Panc1 (cell line): ENCODE data around the gene TFB2M. TPM values are rescaled to one million over a fixed set of nuclear protein-coding genes. Genes with fewer than 3 reads are reported as not detected.

Experiments
- ATAC-seq: fragments of 200-7000 bp; cut with Tn5 transposase; 2 replicates; pipeline ENCODE4 v1.9.1; 2020; ENCODE audit warnings: mild to moderate bottlenecking, moderate library complexity
- Bru-seq: library from RNA; stranded (reverse); fragments of 400-500 nt; gene quantifications from one replicate; lab custom pipeline; 2021; lab: Mats Ljungman, UMichigan
- BruChase-seq, 2 experiments: library from RNA; stranded (reverse); fragments of 400-500 nt; gene quantifications; one replicate each; lab custom pipeline; 2021; lab: Mats Ljungman, UMichigan
- BruUV-seq: library from RNA; stranded (reverse); fragments of 400-500 nt; replicated peaks from 2 replicates; lab custom pipeline; 2021; lab: Mats Ljungman, UMichigan
- CTCF ChIA-PET: fragments of 300-600 bp; sonication (Branson Sonifier 250); formaldehyde crosslinking; loops from one replicate; lab custom pipeline; 2022; ENCODE audit warnings: antibody characterized with exemption; lab: Charles Lee
- POLR2A ChIA-PET: fragments of 300-600 bp; sonication (Branson Sonifier 250); formaldehyde crosslinking; loops from one replicate; lab custom pipeline; 2022; ENCODE audit warnings: antibody characterized with exemption; lab: Charles Lee
- DNase-seq: peaks from one replicate; pipeline ENCODE4 v3.0.0-alpha.2; 2010; ENCODE audit warnings: low read depth, low spot score
- H3K27ac ChIP-seq: 2 replicates; pipeline ENCODE4 v1.5.1; 2011; ENCODE audit warnings: mild to moderate bottlenecking, low read length, inconsistent platforms
- H3K27me3 ChIP-seq: fragments of 200-500 bp; sonication (Bioruptor generic); 2 replicates; pipeline ENCODE4 v1.6.0; 2014; ENCODE audit warnings: low read length, inconsistent platforms; ENCODE audit not compliant: control insufficient read depth, insufficient read depth
- H3K36me3 ChIP-seq: fragments of 200-500 bp; sonication (Bioruptor generic); 2 replicates; pipeline ENCODE4 v1.5.1; 2014; ENCODE audit warnings: inconsistent platforms, mild to moderate bottlenecking, low read length, moderate library complexity; ENCODE audit not compliant: control insufficient read depth, insufficient read depth
- H3K4me1 ChIP-seq: 2 replicates; pipeline ENCODE4 v1.5.1; 2011; ENCODE audit warnings: inconsistent platforms, mild to moderate bottlenecking, low read length, moderate library complexity; ENCODE audit not compliant: control insufficient read depth, insufficient read depth
- H3K4me3 ChIP-seq, 2 experiments: 2 replicates each; pipeline ENCODE4 v1.5.1; 2011 to 2012; ENCODE audit warnings: low read depth in 2 of 2, low read length in 2 of 2, mild to moderate bottlenecking in 2 of 2, inconsistent platforms in 1 of 2, moderate library complexity in 1 of 2
- H3K9me3 ChIP-seq: fragments of 200-500 bp; sonication (Bioruptor generic); 2 replicates; pipeline ENCODE4 v1.5.1; 2014; ENCODE audit warnings: low read depth, mild to moderate bottlenecking, inconsistent platforms, low read length, moderate library complexity; ENCODE audit not compliant: control insufficient read depth, insufficient read depth
- CTCF ChIP-seq: fragments of 450-650 bp; IDR thresholded peaks from 2 replicates; pipeline ENCODE4 v1.5.1; 2017; ENCODE audit warnings: mild to moderate bottlenecking
- POLR2AphosphoS5 ChIP-seq: IDR thresholded peaks from 2 replicates; pipeline ENCODE4 v1.6.1; 2012; ENCODE audit warnings: mild to moderate bottlenecking, low read depth, low read length, moderate library complexity
- SIN3A ChIP-seq: IDR thresholded peaks from 2 replicates; pipeline ENCODE4 v1.6.1; 2012; ENCODE audit warnings: low read depth, mild to moderate bottlenecking, low read length, moderate library complexity, borderline replicate concordance; ENCODE audit not compliant: insufficient read depth
- TCF7L2 ChIP-seq: IDR thresholded peaks from 2 replicates; pipeline ENCODE4 v1.6.1; 2011; ENCODE audit warnings: mild to moderate bottlenecking, low read depth, low read length, inconsistent platforms
- in situ Hi-C: cut with HindIII; loops from 2 replicates; pipeline ENCODE4 v1.10.0; 2016; ENCODE audit warnings: low sequenced_read_pairs, low pct_unique_long_range_greater_than_20kb
- intact Hi-C: fragments of 100-400 bp; cut with micrococcal nuclease; formaldehyde crosslinking; loops from one replicate; pipeline ENCODE4 v1.10.0; 2022; ENCODE audit not compliant: unreplicated experiment
- long read RNA-seq: library from polyadenylated mRNA; unstranded; transcript quantifications from one replicate; pipeline ENCODE4 v2.0.0, GENCODE V29; 2021; ENCODE audit not compliant: unreplicated experiment
- polyA plus RNA-seq: library from polyadenylated mRNA; unstranded; fragments of >200 nt; gene quantifications from one replicate; pipeline ENCODE4 v1.2.1, GENCODE V29; 2012; ENCODE audit warnings: missing spikeins; ENCODE audit not compliant: insufficient read length
- total RNA-seq: library from RNA; stranded (reverse); gene quantifications from one replicate; pipeline ENCODE4 v1.2.1, GENCODE V29; 2021; ENCODE audit not compliant: unreplicated experiment
- TF ChIP-seq, protein P1 (sequence below), 2 experiments: IDR thresholded peaks; 2 replicates each; pipeline ENCODE4 v1.6.1; 2011 to 2012; ENCODE audit warnings: low read depth in 2 of 2, control low read depth in 1 of 2, low read length in 1 of 2, mild to moderate bottlenecking in 1 of 2, moderate library complexity in 1 of 2; ENCODE audit not compliant: insufficient read depth in 1 of 2

Gene TFB2M, protein sequence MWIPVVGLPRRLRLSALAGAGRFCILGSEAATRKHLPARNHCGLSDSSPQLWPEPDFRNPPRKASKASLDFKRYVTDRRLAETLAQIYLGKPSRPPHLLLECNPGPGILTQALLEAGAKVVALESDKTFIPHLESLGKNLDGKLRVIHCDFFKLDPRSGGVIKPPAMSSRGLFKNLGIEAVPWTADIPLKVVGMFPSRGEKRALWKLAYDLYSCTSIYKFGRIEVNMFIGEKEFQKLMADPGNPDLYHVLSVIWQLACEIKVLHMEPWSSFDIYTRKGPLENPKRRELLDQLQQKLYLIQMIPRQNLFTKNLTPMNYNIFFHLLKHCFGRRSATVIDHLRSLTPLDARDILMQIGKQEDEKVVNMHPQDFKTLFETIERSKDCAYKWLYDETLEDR
- total RNA-seq (21.0 TPM), Bru-seq, nascent RNA (percentile 77 among the genes with signal in this experiment), BruChase-seq, experiment 1, labeled RNA remaining after a 2-hour chase (percentile 71 among the genes with signal in this experiment), BruChase-seq, experiment 2, labeled RNA remaining after a 6-hour chase (percentile 65 among the genes with signal in this experiment)
- polyA plus RNA-seq = 13.8 TPM
- long read RNA-seq, transcript TFB2M-201 (8 exons, 1,848 nt) = major isoform, 57 of 69 reads
- long read RNA-seq, partial matches to known transcripts = 3 of 69 reads
- long read RNA-seq, other reads (novel, unspliced or antisense) = 9 of 69 reads

DNA sequence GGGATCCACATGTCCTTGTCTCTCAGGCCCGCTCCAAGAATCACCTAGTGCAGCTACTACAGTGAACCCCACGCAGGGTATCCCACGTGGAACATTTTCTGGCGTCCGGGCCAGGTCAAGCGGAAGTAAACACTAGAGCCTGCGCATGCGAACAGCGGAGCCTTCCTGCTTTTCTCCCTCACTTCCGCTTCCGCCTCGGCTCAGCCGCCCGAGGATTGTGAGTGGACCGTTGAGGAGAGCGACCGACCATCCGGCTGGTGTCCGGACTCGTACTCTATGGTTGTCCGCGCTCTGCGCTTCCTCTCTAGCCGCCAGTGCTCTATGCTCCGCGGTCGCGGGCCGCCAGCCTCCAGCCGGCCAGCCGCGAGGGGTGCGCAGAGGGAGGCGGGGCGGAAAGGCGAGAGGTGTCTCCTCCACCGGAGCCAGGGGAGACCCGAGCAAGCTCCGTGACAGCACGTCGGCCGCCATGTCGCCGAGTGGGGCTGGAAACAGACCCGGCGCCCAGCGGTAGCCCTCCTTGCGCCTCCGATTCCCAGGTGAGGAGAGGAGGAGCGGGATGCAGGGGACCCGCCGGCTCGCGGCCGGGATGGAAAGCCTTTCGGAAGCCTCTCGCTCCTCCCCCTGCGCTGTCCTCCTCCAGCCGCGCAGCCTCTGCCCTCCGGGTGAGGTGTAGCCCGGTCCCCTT lies at the start of gene TFB2M, which contains the start of gene CNST:
TFB2M (minus strand) TSS at position 134 of the 685 bp plus-strand sequence; CDS start at position 11, 123 bp downstream.
CNST (plus strand) TSS at position 329 of the 685 bp plus-strand sequence. CDS start 25,107 bp downstream, outside the sequence.
- Histone ChIP-seq H3K27ac (peak within 1 kb of the TSS; percentile 94), H3K36me3 (no peaks in the 10 kb centered on the region; the same call in none of the 2 replicates), H3K9me3 (no peaks in the 10 kb centered on the region), H3K4me1 (peaks cover 24% of the 10 kb centered on the region), H3K27me3 (no peaks in the 10 kb centered on the region), H3K4me3 (peak within 1 kb of the TSS; percentile 69 to 100)
- POLR2A ChIA-PET = no interaction called here
- TF ChIP-seq TCF7L2 (peak; percentile 31; the same call in 1 of the 2 replicates), POLR2AphosphoS5 (peak; percentile 82), SIN3A (peak; percentile 82), CTCF (no peak)
- TF ChIP-seq, protein P1, sequence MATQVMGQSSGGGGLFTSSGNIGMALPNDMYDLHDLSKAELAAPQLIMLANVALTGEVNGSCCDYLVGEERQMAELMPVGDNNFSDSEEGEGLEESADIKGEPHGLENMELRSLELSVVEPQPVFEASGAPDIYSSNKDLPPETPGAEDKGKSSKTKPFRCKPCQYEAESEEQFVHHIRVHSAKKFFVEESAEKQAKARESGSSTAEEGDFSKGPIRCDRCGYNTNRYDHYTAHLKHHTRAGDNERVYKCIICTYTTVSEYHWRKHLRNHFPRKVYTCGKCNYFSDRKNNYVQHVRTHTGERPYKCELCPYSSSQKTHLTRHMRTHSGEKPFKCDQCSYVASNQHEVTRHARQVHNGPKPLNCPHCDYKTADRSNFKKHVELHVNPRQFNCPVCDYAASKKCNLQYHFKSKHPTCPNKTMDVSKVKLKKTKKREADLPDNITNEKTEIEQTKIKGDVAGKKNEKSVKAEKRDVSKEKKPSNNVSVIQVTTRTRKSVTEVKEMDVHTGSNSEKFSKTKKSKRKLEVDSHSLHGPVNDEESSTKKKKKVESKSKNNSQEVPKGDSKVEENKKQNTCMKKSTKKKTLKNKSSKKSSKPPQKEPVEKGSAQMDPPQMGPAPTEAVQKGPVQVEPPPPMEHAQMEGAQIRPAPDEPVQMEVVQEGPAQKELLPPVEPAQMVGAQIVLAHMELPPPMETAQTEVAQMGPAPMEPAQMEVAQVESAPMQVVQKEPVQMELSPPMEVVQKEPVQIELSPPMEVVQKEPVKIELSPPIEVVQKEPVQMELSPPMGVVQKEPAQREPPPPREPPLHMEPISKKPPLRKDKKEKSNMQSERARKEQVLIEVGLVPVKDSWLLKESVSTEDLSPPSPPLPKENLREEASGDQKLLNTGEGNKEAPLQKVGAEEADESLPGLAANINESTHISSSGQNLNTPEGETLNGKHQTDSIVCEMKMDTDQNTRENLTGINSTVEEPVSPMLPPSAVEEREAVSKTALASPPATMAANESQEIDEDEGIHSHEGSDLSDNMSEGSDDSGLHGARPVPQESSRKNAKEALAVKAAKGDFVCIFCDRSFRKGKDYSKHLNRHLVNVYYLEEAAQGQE (IDR thresholded peaks at IDR 0.05; ENCODE audit: insufficient read depth in 1 of 2, low read depth in 2 of 2, low read length in 1 of 2) = no peak
- DNase-seq (peak; percentile 96), ATAC-seq (peak; percentile 97)
- BruUV-seq = no TSS peak
- in situ Hi-C loops = no loop called here
- CTCF ChIA-PET = interaction anchor here (0.5 to 0.6 kb wide), 2 partner anchors 19 to 122 kb away, joined by 3 read pairs; no protein-coding TSS in a partner anchor
- intact Hi-C loops = loop anchor here (5.0 kb wide), 1 partner anchor 1734 kb away; no protein-coding TSS in a partner anchor

- BruUV-seq = no TSS peak
- CTCF ChIA-PET = no interaction called here
- Histone ChIP-seq H3K9me3 (no peaks in the 10 kb centered on the region), H3K27ac (no peak overlapping the region), H3K36me3 (no peaks in the 10 kb centered on the region), H3K27me3 (no peaks in the 10 kb centered on the region), H3K4me1 (peaks cover 26% of the 10 kb centered on the region), H3K4me3 (no peak overlapping the region)
- DNase-seq (no peak), ATAC-seq (no peak)
- intact Hi-C loops (no loop called here), in situ Hi-C loops (no loop called here)
- no peak for TF ChIP-seq TCF7L2
- TF ChIP-seq POLR2AphosphoS5 = no peak
- no peak for TF ChIP-seq CTCF
- TF ChIP-seq SIN3A = no peak
- TF ChIP-seq, protein P1 (IDR thresholded peaks at IDR 0.05; ENCODE audit: insufficient read depth in 1 of 2, low read depth in 2 of 2, low read length in 1 of 2) = no peak
- POLR2A ChIA-PET = no interaction called here
These were observed 47.2 kb upstream of the TFB2M start for GRCh38 chr1:246613096-246613758.
